Measurements from ENCODE around the gene TSPAN13. TPM values are rescaled to one million over a fixed set of nuclear protein-coding genes. Genes with fewer than 3 reads are reported as not detected.

The TSPAN13 gene
- polyA plus RNA-seq, 1 experiment: 4.6 TPM

DNA sequence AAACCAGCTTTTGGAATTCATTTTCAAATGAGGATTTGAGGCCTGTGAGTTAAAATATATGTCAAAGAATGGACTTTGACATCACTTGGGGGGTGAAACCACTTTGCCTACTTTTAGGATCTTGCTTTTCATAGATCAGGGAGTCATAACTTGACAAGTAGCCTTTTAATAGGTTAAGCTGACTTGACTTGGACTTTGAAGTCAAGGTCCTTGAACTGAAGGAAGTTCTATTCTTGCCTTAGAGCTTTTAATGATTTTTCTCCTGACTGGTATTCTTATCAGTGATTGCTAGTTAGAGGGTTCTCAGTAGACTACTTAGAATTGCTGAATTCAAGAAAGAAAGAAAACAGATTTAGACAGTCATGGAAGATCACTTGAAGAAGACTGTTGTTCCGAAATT lies 33.6 kb downstream of the TSPAN13 start:
- H3K4me3 ChIP-seq (ENCODE audit: low read depth, low read length): no peak overlapping the region
- no peaks in the 10 kb centered on the region for H3K36me3 ChIP-seq (ENCODE audit: control insufficient read depth, insufficient read depth, low read length)
- H3K27me3 ChIP-seq (ENCODE audit: control insufficient read depth, insufficient read depth, low read length): no peaks in the 10 kb centered on the region
- TF ChIP-seq, protein P1, sequence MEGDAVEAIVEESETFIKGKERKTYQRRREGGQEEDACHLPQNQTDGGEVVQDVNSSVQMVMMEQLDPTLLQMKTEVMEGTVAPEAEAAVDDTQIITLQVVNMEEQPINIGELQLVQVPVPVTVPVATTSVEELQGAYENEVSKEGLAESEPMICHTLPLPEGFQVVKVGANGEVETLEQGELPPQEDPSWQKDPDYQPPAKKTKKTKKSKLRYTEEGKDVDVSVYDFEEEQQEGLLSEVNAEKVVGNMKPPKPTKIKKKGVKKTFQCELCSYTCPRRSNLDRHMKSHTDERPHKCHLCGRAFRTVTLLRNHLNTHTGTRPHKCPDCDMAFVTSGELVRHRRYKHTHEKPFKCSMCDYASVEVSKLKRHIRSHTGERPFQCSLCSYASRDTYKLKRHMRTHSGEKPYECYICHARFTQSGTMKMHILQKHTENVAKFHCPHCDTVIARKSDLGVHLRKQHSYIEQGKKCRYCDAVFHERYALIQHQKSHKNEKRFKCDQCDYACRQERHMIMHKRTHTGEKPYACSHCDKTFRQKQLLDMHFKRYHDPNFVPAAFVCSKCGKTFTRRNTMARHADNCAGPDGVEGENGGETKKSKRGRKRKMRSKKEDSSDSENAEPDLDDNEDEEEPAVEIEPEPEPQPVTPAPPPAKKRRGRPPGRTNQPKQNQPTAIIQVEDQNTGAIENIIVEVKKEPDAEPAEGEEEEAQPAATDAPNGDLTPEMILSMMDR (IDR thresholded peaks at IDR 0.05; ENCODE audit: insufficient read depth, low read depth, low read length): no peak
- ChIA-PET CTCF (interaction anchor here (1.0 to 1.2 kb wide), 3 partner anchors 12 to 134 kb away, joined by 3 to 5 read pairs (median 3); no protein-coding TSS in a partner anchor), POLR2A (no interaction called here)
- no peak for DNase-seq (ENCODE audit: low read depth)

DNA sequence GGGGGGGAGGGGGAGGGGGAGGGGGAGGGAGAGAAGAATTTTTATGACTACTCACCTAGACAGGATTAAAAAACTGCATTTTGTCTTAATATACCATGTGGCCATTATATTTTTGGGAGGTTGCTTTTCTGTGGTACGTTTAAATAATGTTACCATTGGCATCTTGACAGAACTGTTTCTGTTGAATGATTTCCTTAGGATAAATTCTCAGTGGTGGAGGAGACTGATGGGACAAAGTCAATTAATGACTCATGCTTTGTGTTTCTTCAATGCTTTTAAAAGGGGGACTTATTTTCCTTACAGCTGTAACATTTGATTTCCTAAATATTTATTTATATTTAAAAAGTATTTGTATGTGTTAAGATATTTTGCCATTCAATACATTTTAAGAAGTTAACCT lies 37.5 kb downstream of the TSPAN13 start:
- Histone ChIP-seq H3K36me3 (ENCODE audit: control insufficient read depth, insufficient read depth, low read length) (no peaks in the 10 kb centered on the region), H3K27me3 (ENCODE audit: control insufficient read depth, insufficient read depth, low read length) (no peaks in the 10 kb centered on the region), H3K4me3 (ENCODE audit: low read depth, low read length) (no peak overlapping the region)
- CTCF ChIA-PET: no interaction called here
- POLR2A ChIA-PET: no interaction called here
- TF ChIP-seq, protein P1 (IDR thresholded peaks at IDR 0.05; ENCODE audit: insufficient read depth, low read depth, low read length): no peak
- DNase-seq (ENCODE audit: low read depth): no peak

GRCh38 chr7:16791905-16792698 lies 38.5 kb downstream of the TSPAN13 start:
- TF ChIP-seq, protein P1 (IDR thresholded peaks at IDR 0.05; ENCODE audit: insufficient read depth, low read depth, low read length): no peak
- ChIA-PET POLR2A (no interaction called here), CTCF (interaction anchor here (0.7 to 1.1 kb wide), 2 partner anchors 9 to 881 kb away, joined by 6 to 7 read pairs; no protein-coding TSS in a partner anchor)
- no peak overlapping the region for H3K4me3 ChIP-seq (ENCODE audit: low read depth, low read length)
- H3K36me3 ChIP-seq (ENCODE audit: control insufficient read depth, insufficient read depth, low read length): no peaks in the 10 kb centered on the region
- DNase-seq (ENCODE audit: low read depth): no peak
- no peaks in the 10 kb centered on the region for H3K27me3 ChIP-seq (ENCODE audit: control insufficient read depth, insufficient read depth, low read length)

GRCh38 chr7:16794986-16795385 lies 41.4 kb downstream of the TSPAN13 start:
- Histone ChIP-seq H3K4me3 (ENCODE audit: low read depth, low read length) (no peak overlapping the region), H3K27me3 (ENCODE audit: control insufficient read depth, insufficient read depth, low read length) (no peaks in the 10 kb centered on the region), H3K36me3 (ENCODE audit: control insufficient read depth, insufficient read depth, low read length) (no peaks in the 10 kb centered on the region)
- TF ChIP-seq, protein P1 (IDR thresholded peaks at IDR 0.05; ENCODE audit: insufficient read depth, low read depth, low read length): no peak
- no peak for DNase-seq (ENCODE audit: low read depth)
- CTCF ChIA-PET: interaction anchor here (1.8 kb wide), 1 partner anchor 14 kb away, joined by 7 read pairs; no protein-coding TSS in a partner anchor
- POLR2A ChIA-PET: no interaction called here

- no peaks in the 10 kb centered on the region for H3K36me3 ChIP-seq (ENCODE audit: control insufficient read depth, insufficient read depth, low read length)
- TF ChIP-seq, protein P1 (IDR thresholded peaks at IDR 0.05; ENCODE audit: insufficient read depth, low read depth, low read length): no peak
- ChIA-PET CTCF (no interaction called here), POLR2A (no interaction called here)
- no peaks in the 10 kb centered on the region for H3K27me3 ChIP-seq (ENCODE audit: control insufficient read depth, insufficient read depth, low read length)
- no peak overlapping the region for H3K4me3 ChIP-seq (ENCODE audit: low read depth, low read length)
- DNase-seq (ENCODE audit: low read depth): no peak
Observed at GRCh38 chr7:16795624-16796023, 42.1 kb downstream of the TSPAN13 start.
